ENCODE results near the gene RAP2B. TPM values are rescaled to one million over a fixed set of nuclear protein-coding genes. Genes with fewer than 3 reads are reported as not detected.

Gene RAP2B
- polyA plus RNA-seq, 1 donor from 2014 or later: 3.9 TPM

DNA sequence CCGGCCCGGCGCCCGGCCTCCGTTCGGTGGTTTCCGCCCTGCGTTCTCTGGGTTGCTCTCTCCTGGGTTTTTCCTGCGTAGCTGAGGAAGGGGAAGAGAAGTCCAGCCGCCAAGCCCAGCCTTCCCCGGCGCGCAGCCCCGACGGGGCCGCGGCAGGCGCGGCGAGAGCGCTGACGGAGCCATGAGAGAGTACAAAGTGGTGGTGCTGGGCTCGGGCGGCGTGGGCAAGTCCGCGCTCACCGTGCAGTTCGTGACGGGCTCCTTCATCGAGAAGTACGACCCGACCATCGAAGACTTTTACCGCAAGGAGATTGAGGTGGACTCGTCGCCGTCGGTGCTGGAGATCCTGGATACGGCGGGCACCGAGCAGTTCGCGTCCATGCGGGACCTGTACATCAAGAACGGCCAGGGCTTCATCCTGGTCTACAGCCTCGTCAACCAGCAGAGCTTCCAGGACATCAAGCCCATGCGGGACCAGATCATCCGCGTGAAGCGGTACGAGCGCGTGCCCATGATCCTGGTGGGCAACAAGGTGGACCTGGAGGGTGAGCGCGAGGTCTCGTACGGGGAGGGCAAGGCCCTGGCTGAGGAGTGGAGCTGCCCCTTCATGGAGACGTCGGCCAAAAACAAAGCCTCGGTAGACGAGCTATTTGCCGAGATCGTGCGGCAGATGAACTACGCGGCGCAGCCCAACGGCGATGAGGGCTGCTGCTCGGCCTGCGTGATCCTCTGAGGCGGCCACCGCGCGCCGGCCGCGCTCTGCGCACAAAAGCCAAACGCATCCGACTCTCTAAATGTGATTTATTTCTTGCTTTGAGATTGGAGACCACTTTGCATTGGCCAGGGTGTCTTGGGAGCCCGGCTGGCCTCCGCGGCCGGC lies 727 bp downstream of the RAP2B start:
- no peaks in the 10 kb centered on the region for H3K9me2 ChIP-seq (ENCODE audit: insufficient read depth, low read length)
- peak overlapping the region; percentile 18 for H2AFZ ChIP-seq (ENCODE audit: low read depth, low read length)
- peak overlapping the region; percentile 69 for H3K9ac ChIP-seq (ENCODE audit: low read length)
- H3K4me3 ChIP-seq (ENCODE audit: low read length): peak overlapping the region; percentile 91
- peak overlapping the region; percentile 18 for H3K27ac ChIP-seq (ENCODE audit: low read length)
- H3K36me3 ChIP-seq (ENCODE audit: insufficient read depth, low read length): no peaks in the 10 kb centered on the region
- peaks cover 29% of the 10 kb centered on the region for H3K79me2 ChIP-seq (replicated peaks; ENCODE audit: insufficient read depth, low read length)
- no peaks in the 10 kb centered on the region for H3K27me3 ChIP-seq (ENCODE audit: insufficient read depth, low read depth, low read length)
- no peaks in the 10 kb centered on the region for H4K20me1 ChIP-seq (ENCODE audit: insufficient read depth)
- H3F3A ChIP-seq (ENCODE audit: insufficient read depth, low read length, poor library complexity, severe bottlenecking): no peaks in the 10 kb centered on the region
- H3K4me2 ChIP-seq (ENCODE audit: low read length): peak overlapping the region; percentile 98
- no peaks in the 10 kb centered on the region for H3K9me3 ChIP-seq (ENCODE audit: low read length)
- TF ChIP-seq SMC3 (conservative IDR thresholded peaks at IDR 0.05; ENCODE audit: poor library complexity) (peak; percentile 41), MXI1 (conservative IDR thresholded peaks at IDR 0.05; ENCODE audit: poor library complexity, severe bottlenecking) (peak; percentile 42), EZH2 (IDR thresholded peaks at IDR 0.05; ENCODE audit: borderline replicate concordance, insufficient read depth, low read length, poor library complexity, severe bottlenecking) (no peak), RAD21 (conservative IDR thresholded peaks at IDR 0.05) (peak; percentile 38), POLR2AphosphoS5 (IDR thresholded peaks at IDR 0.05) (no peak)

DNA sequence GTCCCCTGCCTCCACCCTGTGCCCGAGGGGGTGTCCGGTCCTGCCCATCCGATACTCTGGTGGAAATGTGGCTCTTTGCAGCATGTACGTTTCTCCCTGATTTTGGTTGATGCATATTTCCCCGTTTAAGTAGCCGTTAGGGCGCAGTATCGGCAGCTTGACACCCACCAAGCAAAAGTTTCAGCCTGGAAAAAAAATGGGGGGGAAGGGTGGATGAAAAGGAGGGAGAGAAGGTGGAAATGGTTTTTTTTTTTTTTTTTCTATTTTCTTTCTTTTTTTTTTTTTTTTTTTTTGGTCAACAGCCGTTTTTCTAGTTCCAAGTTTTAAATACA lies 1.3 kb downstream of the RAP2B start:
- Histone ChIP-seq H3K4me3 (ENCODE audit: low read length) (peak overlapping the region; percentile 91), H3K79me2 (replicated peaks; ENCODE audit: insufficient read depth, low read length) (peaks cover 29% of the 10 kb centered on the region), H3K9me3 (ENCODE audit: low read length) (no peaks in the 10 kb centered on the region), H4K20me1 (ENCODE audit: insufficient read depth) (no peaks in the 10 kb centered on the region), H3K27ac (ENCODE audit: low read length) (no peak overlapping the region), H3F3A (ENCODE audit: insufficient read depth, low read length, poor library complexity, severe bottlenecking) (no peaks in the 10 kb centered on the region), H3K9ac (ENCODE audit: low read length) (peak overlapping the region; percentile 69), H3K36me3 (ENCODE audit: insufficient read depth, low read length) (no peaks in the 10 kb centered on the region), H2AFZ (ENCODE audit: low read depth, low read length) (peak overlapping the region; percentile 18), H3K27me3 (ENCODE audit: insufficient read depth, low read depth, low read length) (no peaks in the 10 kb centered on the region), H3K4me2 (ENCODE audit: low read length) (peak overlapping the region; percentile 98), H3K9me2 (ENCODE audit: insufficient read depth, low read length) (no peaks in the 10 kb centered on the region)
- no peak for TF ChIP-seq POLR2AphosphoS5 (IDR thresholded peaks at IDR 0.05)
- TF ChIP-seq SMC3 (conservative IDR thresholded peaks at IDR 0.05; ENCODE audit: poor library complexity): no peak
- TF ChIP-seq, protein P1, sequence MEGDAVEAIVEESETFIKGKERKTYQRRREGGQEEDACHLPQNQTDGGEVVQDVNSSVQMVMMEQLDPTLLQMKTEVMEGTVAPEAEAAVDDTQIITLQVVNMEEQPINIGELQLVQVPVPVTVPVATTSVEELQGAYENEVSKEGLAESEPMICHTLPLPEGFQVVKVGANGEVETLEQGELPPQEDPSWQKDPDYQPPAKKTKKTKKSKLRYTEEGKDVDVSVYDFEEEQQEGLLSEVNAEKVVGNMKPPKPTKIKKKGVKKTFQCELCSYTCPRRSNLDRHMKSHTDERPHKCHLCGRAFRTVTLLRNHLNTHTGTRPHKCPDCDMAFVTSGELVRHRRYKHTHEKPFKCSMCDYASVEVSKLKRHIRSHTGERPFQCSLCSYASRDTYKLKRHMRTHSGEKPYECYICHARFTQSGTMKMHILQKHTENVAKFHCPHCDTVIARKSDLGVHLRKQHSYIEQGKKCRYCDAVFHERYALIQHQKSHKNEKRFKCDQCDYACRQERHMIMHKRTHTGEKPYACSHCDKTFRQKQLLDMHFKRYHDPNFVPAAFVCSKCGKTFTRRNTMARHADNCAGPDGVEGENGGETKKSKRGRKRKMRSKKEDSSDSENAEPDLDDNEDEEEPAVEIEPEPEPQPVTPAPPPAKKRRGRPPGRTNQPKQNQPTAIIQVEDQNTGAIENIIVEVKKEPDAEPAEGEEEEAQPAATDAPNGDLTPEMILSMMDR (IDR thresholded peaks at IDR 0.05; ENCODE audit: poor library complexity, severe bottlenecking): no peak
- TF ChIP-seq EP300 (conservative IDR thresholded peaks at IDR 0.05; ENCODE audit: poor library complexity, severe bottlenecking): no peak
- no peak for TF ChIP-seq TAF1 (IDR thresholded peaks at IDR 0.05; ENCODE audit: low read depth)
- no peak for TF ChIP-seq MXI1 (conservative IDR thresholded peaks at IDR 0.05; ENCODE audit: poor library complexity, severe bottlenecking)
- no peak for TF ChIP-seq RAD21 (conservative IDR thresholded peaks at IDR 0.05)
- TF ChIP-seq, protein P2, sequence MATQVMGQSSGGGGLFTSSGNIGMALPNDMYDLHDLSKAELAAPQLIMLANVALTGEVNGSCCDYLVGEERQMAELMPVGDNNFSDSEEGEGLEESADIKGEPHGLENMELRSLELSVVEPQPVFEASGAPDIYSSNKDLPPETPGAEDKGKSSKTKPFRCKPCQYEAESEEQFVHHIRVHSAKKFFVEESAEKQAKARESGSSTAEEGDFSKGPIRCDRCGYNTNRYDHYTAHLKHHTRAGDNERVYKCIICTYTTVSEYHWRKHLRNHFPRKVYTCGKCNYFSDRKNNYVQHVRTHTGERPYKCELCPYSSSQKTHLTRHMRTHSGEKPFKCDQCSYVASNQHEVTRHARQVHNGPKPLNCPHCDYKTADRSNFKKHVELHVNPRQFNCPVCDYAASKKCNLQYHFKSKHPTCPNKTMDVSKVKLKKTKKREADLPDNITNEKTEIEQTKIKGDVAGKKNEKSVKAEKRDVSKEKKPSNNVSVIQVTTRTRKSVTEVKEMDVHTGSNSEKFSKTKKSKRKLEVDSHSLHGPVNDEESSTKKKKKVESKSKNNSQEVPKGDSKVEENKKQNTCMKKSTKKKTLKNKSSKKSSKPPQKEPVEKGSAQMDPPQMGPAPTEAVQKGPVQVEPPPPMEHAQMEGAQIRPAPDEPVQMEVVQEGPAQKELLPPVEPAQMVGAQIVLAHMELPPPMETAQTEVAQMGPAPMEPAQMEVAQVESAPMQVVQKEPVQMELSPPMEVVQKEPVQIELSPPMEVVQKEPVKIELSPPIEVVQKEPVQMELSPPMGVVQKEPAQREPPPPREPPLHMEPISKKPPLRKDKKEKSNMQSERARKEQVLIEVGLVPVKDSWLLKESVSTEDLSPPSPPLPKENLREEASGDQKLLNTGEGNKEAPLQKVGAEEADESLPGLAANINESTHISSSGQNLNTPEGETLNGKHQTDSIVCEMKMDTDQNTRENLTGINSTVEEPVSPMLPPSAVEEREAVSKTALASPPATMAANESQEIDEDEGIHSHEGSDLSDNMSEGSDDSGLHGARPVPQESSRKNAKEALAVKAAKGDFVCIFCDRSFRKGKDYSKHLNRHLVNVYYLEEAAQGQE (IDR thresholded peaks at IDR 0.05; ENCODE audit: borderline replicate concordance): no peak
- no peak for TF ChIP-seq EZH2 (IDR thresholded peaks at IDR 0.05; ENCODE audit: borderline replicate concordance, insufficient read depth, low read length, poor library complexity, severe bottlenecking)

Data from neural cell (in vitro differentiated cells).